B cell (primary cell): ENCODE data around the gene FMN2.

Experiments
- CTCF ChIP-seq: fragments of 200-600 bp; IDR thresholded peaks from one replicate; pipeline ENCODE4 v1.8.0; 2022; ENCODE audit warnings: antibody characterized with exemption, mild to moderate bottlenecking
- EZH2 ChIP-seq: IDR thresholded peaks from 2 replicates; pipeline ENCODE4 v1.6.1; 2012; ENCODE audit warnings: borderline replicate concordance, low read depth, mild to moderate bottlenecking, moderate library complexity, low read length; ENCODE audit not compliant: insufficient read depth, poor library complexity, severe bottlenecking

- TF ChIP-seq EZH2 (no peak), CTCF (no peak)
These were observed 393.2 kb downstream of the FMN2 start for GRCh38 chr1:240484804-240485443.
